Activated CD4-positive, alpha-beta T cell treated with anti-CD3 and anti-CD28 coated beads, Interleukin-2, amount 50 U/mL, for 24 hours (primary cell): ENCODE results near the gene LCORL.
"Not testable (repeated sequence)": the region's sequence is repeated elsewhere in the genome, so short reads cannot be mapped to it uniquely, and the experiment has no call there.

Experiments used
- DNase-seq, 2 donors: peaks; one replicate each; pipeline ENCODE4 v3.0.0-alpha.2; 2020; ENCODE audit warnings: low read depth in 1 of 2, low spot score in 1 of 2

Gene LCORL

DNA sequence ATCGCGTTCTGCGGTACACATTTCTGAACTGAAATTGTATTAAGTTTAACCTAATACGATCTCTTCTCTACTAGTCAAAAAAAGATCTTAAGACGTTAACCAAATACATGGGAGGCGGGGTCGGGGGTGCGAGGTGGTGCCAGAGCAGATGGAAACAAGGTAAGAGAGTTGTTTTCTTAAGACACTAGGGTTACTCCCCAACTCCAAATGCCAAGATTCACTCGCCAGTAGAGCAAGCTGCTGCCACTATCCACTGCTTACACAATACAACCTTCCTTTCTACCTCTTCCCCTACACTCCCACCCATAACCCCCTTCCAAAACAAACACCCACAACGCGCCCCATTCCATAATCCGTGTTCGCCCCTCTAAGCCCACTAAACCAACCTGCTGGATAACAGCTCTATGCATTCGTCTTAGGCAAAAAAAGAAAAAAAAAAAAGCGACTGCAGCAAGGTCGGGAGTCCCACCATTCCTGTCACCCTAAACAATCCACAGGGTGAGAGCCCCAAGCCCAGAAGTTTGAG, 1.3 kb downstream of the LCORL start:
- no peak for DNase-seq

DNA sequence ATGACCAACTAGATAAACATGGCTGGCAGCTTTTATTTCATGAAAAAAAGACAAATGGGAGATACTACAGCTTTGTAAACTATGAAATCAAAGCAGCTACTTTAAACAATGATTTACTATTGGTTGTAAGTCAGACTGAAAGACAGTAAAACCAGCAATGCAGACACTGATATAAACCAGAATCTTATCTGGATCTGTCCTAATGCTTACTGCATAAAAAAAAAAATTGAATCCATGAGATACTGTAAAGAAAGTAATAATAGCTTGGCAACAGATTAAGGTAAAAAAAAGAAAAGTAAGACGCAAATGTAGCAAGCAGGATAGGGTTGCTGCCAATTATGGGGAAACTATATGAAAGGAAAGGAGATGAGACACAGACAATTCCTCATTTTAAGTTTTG, 7.3 kb downstream of the LCORL start:
- DNase-seq, result no peak

DNA sequence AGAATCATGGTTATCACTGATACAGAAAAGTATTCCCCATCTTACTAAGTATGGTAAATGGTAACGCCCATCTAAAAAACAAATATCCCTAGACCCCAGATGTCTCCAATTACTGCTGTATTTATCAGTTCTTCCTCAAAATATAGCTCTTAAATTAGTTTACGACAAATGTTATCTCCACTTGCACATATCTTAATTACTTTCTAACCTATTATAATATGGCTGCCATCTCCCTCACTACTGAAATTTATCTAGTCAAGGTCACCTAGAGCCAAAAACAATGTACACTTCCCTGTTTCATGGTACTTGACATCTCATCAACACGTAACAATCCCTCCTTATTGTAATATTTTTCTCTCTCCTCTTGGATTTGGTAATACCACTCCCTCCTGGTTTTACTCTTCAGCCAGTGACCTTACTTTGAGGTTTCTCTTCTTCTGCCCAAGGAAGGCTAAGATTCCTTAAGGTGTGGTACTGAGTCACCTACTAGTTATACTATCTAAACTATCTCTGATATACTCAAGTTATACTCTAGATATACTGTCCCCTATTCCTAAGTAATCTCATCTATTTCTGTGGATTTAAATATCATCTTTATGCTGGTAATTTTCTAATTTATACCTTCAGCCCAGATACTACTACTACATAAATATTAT, 8.6 kb downstream of the LCORL start:
- no peak for DNase-seq

DNA sequence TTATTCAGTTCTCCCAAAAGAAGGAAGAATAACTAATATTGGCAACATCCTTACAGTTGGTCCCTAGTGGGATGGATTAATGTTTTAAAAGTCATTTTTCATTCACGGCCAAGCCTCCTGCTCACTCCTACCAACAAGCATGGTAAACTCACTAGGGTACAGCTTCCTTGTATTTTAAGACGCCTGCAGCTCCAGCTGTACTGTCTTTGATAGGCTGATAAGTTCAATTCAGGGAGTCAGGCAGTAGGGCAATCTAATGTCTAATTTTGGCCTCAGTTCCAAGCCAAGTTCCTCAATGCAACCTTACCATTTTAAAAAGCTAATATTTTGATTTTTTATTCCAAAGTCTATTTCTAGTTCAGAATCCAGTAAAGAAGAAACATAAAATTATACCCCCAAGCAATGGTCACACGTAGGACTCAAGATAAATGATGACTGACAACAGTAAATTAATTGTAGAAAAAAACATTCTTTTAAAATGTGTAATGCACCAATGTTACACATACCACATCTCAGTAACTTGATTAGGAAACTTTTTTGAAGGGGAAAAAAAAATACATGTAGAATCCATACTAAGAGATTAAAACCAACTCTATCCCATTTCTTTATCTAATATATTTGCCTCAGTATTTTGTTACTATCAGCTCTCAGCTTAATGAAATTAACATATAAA, 9.3 kb downstream of the LCORL start:
- DNase-seq, result no peak

DNA sequence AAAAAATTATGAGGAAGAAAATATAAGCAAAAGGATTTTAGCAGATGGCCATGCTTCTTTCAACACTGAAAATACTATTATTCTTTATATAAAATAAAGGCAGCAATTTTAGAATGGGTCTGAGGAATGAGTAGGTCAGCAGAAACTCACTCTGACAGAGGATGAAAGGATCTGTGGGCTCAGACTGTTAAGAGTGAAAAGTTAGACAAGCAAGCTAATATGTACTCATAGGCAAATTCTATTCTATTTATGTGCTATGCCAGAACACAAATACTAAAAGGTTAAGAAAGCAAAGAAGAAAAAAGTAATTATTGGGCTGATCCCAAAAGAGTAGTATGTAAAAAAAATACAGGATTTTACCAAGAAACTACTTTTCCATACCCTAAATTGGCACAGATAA, 13.9 kb downstream of the LCORL start:
- DNase-seq, result no peak

DNA sequence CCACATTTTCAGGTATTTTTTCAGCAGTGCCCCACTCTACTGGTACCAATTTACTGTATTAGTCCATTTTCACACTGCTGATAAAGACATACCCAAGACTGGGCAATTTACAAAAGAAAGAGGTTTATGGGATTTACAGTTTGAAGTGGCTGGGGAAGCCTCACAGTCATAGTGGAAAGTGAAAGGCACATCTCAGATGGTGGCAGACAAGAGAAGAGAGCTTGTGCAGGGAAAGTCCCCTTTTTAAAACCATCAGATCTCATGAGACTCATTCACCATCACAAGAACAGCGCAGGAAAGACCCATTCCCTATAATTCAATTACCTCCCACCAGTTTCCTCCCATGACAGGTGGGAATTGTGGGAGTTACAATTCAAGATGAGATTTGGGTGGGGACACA, 15.1 kb downstream of the LCORL start:
- not testable (repeated sequence) for DNase-seq

DNA sequence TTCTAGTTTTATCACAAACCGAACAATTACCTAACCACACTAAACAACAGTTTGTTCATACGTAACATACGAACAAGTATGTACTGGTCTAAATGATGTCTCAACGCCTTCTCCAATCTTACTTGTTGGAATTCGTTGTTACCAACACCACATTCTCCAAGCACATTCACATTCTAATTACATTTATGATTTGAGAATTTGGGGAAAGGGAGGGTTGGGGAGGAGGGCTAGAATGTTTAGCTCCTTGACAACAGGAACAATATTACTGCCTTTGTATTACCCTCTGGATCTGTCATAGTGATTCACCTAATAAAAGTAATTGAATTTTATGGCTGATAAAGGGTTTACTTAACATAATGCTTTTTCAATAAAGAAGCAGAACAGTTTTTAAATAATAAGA, 24.4 kb downstream of the LCORL start:
- no peak for DNase-seq

DNA sequence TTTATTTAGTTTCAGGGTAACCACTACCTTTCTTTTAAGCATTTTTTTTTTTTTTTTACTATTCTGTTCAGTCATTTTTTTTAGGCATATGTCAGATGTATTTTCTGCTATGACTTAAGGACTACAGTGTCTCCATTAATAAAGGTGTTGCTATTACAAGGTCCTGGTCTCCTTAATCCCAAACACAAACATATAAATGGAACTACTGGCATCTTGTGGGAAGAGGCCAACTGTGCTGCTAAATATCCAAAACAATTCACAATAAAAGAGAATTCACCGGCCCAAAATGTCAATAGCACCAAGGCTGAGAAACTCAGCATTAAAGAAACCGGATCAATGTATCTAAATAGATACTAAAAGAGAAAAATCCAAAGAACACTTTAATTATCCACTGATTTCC, 26.4 kb downstream of the LCORL start:
- no peak for DNase-seq

DNA sequence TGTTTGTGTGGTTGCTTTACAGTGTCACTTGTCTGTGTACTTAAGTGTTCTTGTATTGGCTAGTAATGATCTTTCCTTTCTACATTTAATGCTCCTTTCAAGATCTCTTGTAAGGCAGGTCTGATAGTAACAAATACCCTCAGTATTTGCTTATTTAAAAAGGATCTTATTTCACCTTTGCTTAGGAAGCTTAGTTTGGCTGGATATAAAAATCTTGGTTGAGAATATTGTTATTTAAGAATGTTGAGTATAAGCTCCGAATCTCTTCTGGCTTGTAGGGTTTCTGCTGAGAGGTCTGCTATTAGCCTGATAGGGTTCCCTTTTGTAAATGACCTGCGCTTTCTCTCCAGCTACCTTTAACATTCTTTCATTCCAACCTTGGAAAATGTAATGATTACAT, 35.7 kb downstream of the LCORL start:
- DNase-seq, result no peak

DNA sequence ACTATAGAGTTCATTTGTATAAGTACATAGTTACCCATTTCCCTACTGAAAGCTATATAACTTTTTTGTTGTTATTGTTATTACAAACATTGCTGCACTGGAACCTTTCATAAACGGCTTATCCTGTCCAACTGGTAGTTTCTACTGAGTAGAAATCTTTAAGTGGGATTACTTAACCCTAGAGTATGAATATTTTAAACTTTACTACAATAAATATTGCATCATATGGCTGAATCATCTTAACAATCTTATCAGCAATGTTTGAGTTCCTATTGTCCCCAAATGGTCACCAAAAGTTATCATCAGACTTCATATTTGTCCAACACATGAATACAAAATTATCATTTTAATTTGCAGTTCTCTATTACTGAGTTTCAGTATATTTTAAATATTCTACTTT, 40.5 kb downstream of the LCORL start:
- no peak for DNase-seq

DNA sequence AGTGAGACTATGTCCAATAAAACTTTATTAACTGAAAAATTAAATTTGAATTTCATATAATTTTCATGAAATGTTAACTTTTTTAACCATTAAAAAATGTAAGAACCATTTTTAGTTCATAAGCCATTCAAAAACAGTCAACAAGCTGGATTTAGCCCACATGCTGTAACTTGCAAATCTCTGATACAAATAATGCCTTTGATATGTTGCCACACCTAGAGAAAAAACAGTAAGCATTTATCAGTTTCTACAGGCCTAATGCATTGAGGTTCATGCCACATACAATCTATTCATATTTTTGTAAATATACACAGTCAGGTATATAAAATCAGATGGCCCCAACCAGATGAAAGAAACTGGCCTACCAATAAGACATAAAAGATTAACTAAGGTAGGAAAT, 52.8 kb downstream of the LCORL start:
- DNase-seq, result no peak

DNA sequence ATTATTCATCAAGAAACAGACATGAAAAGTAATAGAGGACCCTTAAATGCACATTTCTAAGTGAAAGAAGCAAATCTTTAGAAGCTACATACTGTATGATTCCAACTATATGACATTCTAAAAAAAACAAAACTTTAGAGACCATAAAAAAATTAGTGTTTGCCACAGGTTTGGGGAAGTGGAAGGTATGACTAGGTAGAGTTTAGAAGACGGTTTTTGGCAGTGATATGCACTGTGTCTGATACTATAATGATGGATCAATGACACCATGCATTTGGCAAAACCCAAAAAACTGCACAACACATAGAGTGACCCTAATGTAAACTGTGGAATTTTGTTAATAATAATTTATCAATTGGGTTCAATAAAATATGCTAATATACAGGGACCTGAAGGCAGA, 54.5 kb downstream of the LCORL start:
- DNase-seq, result no peak

DNA sequence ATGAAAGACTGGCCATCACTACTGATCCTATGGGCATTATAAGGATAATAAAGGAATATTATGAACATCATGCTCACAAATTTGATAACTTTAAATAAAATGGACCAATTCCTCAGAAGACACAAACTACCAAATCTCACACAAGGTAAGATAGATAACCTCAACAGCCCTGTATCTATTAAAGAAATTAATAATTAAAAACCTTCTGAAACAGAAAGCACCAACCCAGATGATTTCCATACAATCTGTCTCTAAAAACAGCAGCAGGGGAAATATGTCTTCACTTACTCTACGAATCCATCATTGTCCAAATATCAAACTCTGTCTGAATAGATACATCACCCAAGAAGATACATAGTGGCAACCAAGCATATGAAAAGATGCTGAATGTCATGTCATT, 55.2 kb downstream of the LCORL start:
- no peak for DNase-seq

DNA sequence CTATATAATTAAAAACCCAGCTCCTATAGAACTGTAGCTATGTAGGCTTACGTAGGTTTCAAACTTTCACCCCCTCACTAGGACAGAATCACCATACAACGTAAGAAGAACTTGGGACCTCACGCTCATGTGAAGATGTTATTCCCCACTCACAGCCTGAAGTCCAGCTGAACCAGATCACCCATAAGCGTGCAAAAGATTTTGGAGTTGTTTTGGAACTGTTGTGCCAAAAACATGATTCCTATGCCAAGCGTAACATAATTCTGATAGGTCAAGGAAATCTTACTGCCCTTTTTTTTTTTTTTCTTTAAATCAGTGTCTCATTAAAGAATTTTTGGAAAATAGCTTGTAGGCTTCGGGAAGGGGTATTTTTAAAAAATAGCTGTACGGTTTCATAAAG, 57.0 kb downstream of the LCORL start:
- DNase-seq, result no peak

DNA sequence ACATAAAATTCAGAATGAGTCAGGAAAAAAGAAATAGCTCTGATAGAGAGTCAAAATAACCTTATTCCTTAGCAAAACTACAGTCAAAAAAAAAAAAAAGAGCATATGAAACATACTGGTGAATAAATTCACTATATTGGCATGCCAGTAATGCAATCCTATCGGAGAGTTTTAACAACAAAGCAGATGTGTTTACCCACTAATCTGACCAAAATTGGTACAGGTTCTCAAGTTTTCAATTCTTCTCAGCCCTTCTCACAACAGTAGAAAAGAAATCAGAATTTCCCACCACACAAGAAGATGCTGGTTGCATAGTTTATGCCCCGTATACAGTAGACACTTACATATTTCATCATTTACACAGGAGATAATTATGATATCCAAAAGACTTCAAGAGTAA, 59.4 kb downstream of the LCORL start:
- DNase-seq, result no peak

DNA sequence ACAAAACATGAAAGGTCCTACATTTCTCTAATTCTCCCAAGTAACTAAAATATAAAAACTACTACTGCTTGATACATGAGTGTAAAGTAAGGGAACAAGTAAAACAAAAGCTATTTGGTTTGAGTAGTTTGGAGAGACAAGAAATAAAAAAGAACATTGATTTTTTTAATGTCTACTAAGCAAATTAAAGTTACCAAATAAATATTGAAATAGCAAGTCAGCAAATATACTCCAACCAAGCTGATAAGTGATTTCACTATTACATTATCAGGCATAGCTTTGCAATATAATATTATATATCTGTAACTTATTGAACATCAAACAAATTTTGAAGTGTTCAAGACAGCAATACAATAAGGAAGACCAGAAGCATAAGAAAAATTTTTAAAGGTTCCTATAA, 60.3 kb downstream of the LCORL start:
- DNase-seq, result no peak

DNA sequence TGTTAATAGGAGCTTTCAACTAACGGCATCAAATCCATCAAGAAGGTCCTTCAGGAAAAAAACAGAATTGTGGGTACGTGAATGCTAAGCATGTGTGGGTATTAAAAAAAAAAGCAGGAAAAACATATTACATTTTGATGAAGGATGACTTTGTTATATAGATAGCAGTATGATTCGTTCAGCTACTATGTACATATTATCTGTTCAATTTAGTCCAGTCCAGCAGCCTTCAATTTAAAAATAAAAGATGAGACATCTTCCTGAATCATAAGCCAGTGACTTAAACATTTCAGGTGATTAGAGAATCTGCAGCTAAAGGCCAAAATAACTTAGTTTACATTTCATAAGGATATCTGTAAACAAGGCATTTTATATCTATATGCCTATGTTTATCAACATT, 63.4 kb downstream of the LCORL start:
- no peak for DNase-seq

DNA sequence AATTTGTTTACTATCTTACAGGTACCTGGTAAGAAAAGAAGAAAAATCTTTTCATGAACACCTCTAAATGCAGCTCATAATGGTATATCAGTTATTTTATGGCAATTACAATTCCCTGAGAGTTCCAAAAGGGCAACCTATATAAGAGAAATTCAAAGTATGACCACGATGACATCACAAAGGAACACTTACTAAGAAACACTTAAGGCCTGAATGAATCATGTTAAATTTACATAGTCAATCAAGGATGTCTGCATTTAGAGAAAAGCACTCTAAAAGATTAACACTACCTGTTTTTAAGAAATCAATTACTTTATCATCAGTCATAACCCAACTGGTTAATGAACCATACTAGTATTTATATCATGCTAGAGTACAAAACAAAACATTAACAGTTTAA, 63.9 kb downstream of the LCORL start:
- no peak for DNase-seq

DNA sequence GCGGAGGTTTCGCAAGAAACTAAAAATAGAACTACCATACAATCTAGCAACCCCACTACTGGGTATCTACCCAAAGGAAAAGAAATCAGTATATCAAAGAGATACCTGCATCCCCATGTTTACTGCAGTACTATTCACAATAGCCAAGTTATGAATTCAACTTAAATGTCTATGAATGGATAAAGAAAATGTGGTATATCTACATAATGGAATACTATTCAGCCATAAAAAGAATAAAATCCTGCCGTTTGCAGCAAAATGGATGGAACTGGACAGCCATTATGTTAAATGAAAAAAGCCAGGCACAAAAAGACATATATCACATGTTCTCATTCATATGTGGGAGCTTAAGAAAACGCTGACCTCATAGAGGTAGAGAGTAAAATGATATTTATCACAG, 65.3 kb downstream of the LCORL start:
- DNase-seq, result no peak

DNA sequence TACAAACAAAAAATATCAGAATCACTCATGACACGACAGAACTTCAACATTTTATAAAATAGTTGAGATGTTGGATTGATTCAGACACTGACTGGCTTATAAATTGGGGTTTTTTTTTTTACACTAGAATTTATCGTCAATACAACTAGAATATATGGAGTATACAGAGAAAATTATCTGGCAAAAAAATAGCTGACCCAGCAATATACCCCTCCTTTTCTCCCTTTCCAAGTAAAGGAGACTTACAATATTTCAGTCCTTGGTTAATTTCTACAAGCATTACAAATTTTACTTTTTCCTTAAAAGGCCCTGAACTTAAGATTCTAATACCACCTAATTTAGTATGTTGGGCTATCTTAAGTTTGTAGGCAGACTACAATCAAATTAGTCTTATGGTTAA, 76.3 kb downstream of the LCORL start:
- no peak for DNase-seq

DNA sequence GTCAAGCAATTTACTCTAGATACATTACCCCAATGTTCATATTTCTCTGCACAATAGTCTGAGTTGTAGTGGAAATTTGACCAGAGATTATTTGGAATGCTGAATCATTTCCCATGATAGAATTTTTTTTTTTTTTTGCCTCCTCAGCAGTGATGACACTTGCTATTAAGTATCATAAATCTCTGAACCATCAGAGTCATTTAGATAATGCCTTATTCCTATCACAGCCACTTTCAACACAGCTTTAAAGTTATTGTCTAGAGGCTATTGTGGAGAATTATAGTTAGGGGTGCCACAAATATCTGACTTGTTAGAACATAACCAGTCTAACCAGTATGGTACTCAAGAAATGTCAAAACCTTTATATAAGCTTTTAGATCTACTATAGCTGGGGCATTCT, 79.8 kb downstream of the LCORL start:
- no peak for DNase-seq

DNA sequence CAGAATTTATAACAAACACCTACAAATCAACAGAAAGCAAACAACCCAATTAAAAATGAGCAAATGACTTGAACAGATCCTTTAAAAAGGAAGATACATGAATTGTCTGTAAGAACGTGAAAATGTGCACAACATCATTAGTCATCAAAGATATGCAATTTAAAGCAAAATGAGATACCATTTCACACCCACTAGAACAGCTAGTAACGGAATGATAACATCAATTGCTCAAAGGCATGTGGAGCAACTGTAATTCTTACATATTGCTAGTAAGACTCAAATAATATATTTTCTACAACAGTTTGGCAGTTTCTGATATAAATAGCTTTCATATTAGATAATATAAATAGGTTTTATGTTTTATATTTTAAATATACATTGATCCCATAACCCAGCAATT, 82.5 kb downstream of the LCORL start:
- no peak for DNase-seq

DNA sequence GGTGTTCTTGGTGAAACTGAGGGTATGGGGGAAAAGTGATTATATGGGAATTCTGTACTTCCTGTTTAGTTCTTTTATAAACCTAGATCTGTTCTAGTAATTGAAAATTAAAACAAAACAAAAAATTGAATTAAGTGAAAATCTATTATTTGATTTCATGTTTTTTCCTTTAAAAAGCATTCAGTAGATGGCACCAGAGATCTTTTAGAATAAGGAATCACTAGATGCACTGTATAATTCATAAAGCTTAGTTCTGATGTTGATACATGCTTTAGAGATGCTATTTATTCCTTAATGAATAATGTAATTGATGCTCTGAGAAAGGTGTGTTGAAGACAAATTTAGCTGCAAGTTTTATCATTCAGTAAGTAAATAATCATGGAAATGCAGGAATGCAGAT, 87.3 kb downstream of the LCORL start:
- DNase-seq, result no peak
